Dermis microvascular lymphatic vessel endothelial cell (primary cell): Measurements from ENCODE around the gene OLFML2A. TPM values are rescaled to one million over a fixed set of nuclear protein-coding genes. Genes with fewer than 3 reads are reported as not detected.
A peak's percentile ranks its signal among the peaks of the same experiment; 100 is the strongest.
"Not testable (repeated sequence)": the region's sequence is repeated elsewhere in the genome, so short reads cannot be mapped to it uniquely, and the experiment has no call there.

Source experiments
- DNase-seq, 2 donors: peaks; one replicate each; pipeline versions ENCODE4 v3.0.0 to v3.0.0-alpha.2; 2010; ENCODE audit warnings: low read depth in 2 of 2
- total RNA-seq: library from RNA; depleted of rRNA; stranded (reverse); fragments of >200 nt; gene quantifications from 2 replicates; pipeline ENCODE4 v1.2.1, GENCODE V29; 2014

OLFML2A gene
- total RNA-seq, 1 donor from 2014 or later = 1.9 TPM

DNA sequence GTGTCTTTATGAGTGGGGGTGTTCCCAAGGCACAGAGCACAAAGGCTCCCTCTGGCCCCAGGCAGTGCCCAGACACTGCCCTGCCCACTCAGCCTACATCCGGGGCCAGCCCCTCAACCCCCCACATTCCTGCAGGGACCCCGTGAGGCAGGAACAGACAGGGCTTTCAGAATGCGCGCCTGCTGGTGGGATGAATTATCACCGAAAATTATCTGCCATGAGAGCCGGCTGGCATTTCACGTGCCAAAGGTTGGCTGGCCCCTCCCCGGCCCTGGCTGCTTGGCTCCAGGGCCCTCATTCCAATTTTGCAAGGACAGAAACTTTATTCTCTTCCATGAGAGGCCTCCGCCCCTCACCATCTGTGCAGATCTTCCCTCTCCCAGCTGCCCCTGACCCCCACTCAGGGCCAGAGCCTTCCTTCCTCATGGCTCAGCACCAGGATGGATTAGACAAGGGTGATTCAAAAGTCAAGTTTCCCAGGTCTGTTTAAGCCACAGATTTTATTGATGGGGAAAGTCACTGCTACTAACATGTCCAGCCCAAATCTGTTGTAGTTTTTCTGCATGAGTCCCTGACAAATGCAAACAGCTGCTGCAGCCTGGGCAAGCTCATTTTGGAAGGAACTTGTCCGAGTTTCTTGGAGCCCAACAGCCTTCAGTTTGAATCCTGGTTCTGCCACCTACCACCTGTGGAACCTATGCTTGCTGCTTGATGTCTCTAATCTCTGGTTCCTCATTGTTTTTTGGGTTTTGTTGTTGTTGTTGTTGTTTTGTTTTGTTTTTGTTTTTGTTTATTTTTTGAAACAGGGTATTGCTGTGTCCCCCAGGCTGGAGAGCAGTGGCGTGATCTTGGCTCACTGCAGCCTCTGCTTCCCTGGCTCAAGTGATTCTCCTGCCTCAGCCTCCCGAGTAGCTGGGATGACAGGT lies 44.0 kb downstream of the OLFML2A start:
- DNase-seq = no peak

DNA sequence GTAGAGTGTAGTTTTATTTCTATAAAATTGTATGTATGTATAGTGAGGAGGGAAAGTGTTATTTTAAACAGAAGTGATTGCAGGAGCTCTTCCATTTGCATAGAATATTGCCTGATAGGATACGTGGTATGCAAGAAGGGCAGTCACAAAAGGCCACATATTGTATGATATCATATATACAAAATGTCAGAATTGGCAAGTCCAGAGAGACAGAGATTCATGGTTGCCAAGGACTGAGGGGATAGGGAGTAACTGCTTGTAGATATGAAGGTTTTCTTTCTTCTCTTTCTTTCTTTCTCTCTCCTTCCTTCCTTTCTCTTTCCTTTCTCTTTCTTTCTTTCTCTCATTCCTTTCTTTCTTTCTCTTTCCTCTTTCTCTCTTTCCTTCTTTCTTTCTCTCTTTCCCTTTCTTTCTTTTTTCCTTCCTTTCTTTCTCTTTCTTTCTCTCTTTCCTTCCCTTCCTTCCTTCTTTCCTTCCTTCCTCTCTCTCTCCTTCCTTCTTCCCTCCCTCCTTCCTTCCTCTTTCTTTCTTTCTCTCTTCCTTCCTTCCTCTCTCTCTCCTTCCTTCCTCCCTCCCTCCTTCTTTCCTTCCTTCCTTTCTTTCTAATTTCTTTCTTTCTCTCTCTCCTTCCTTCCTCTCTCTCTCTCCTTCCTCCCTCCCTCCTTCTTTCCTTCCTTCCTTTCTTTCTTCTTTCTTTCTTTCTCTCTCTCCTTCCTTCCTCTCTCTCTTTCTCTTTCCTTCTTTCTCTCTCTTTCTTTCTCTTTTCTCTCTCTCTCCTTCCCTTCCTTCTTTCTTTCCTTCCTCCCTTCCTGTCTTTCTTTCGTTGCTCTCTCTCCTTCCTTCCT lies 51.8 kb downstream of the OLFML2A start:
- DNase-seq = no peak

- no peak for DNase-seq
Observed at GRCh38 chr9:124829334-124829669, 52.4 kb downstream of the OLFML2A start.

DNA sequence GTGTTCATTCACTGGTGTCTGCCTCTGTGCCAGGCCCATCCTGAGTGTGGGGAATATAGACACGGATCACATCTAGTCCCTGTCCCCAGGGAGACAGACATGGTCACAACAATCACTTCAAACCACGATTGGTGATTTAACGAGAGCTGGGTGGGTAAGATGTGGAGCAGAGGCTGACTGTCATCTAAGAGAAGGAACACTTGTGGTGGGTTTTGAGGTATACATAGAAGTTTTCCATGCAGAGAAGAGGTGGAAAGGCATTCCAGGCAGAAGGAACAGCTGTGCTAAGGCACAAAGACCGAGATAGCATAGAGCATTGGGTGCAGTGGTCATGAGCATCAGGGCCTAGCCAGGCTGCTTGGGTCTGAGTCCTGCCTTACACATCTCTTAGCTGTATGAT lies 53.7 kb downstream of the OLFML2A start:
- no peak for DNase-seq

DNA sequence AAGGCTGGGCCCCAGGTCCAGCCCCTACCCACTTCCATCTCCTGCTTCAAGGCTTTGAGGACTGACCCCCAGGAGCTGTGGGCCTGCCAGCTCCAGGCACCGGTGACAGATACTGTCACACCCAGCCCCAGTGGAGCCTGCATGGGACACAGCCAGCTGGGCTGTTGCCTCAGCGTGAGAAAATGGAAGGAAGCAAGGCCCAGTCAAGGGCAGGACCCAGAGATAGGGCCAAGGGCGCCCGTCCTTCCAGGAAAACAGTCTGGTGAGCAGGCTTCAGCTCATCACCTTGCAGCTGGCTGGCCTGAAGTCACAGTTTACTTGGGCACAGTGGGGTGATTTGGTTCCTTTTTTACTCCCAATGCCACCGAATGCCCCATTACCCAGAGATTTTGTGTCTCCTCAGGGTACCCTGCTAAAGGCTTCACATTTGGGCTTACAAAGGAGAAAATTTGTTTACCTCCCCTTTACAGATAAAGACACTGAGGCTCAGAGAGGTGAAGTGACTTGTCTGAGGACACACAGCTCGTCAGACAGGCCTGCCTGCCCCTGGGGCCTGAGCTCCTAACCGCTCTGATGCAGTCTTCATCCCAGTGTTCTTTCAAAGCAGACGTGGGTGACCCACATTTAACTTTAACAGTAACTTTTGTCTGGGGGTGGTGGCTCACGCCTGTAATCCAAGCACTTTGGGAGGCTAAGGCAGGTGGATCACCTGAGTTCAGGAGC lies 54.9 kb downstream of the OLFML2A start:
- no peak for DNase-seq

DNA sequence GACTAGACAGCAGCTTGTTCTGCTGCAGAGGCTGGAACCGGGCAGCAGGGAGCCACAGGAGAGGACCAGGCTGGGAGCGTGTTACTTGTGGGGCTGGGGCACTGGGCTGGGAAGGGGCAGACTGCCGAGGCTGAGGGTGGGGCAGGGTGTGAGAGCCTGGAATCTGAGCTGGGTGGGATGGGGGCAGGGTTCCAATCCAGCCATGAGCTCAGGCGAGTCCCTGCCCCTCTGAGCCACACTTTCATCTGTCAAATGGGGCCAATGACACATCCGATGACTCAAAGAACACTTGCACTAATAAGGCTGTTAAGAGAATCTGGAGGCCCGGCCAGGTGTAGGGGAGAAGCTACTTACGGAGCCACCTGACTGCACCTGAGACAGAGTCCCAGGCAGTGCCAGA lies 57.7 kb downstream of the OLFML2A start:
- DNase-seq = no peak

DNA sequence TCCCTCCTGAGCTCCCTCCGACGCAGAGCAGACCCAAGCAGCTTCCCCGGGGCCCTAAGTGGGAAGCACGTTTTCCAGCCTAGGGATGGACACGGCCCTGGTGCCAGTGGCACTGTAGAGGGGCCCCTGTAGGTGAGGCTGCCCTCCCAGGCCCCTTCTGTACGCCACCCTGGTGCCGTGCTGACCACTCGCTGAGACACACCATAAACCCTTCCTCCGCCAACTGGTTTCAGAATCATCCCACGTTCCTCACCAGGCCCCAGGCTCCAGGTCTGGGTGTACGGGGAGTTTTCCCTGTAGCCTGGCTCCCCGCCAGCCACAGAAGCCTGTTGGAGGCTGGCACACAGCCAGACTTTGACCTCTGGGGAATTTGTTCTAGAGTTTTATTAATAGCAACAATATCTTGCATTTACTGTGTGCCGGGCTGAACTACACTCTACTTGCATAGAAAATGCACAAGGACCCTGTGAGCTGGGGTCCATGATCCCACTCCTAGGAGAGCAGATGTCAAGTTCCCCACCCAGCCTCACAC lies 58.2 kb downstream of the OLFML2A start:
- DNase-seq = peak; percentile 51 to 79

DNA sequence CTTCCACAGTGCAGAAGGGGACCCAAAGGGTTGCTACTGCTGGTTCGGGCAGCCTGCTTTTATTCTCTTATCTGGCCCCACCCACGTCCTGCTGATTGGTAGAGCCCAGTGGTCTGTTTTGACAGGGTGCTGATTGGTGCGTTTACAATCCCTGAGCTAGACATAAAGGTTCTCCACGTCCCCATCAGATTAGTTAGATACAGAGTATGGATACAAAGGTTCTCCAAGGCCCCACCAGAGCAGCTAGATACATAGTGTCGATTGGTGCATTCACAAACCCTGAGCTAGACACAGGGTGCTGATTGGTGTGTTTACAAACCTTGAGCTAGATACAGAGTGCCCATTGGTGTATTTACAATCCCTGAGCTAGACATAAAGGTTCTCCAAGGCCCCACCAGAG lies 61.2 kb downstream of the OLFML2A start:
- DNase-seq = not testable (repeated sequence)

GRCh38 chr9:124838567-124839275 lies 61.8 kb downstream of the OLFML2A start:
- DNase-seq = not testable (repeated sequence)

GRCh38 chr9:124839612-124840299 lies 62.8 kb downstream of the OLFML2A start:
- peak in 1 of 2 donors; percentile 29 for DNase-seq

DNA sequence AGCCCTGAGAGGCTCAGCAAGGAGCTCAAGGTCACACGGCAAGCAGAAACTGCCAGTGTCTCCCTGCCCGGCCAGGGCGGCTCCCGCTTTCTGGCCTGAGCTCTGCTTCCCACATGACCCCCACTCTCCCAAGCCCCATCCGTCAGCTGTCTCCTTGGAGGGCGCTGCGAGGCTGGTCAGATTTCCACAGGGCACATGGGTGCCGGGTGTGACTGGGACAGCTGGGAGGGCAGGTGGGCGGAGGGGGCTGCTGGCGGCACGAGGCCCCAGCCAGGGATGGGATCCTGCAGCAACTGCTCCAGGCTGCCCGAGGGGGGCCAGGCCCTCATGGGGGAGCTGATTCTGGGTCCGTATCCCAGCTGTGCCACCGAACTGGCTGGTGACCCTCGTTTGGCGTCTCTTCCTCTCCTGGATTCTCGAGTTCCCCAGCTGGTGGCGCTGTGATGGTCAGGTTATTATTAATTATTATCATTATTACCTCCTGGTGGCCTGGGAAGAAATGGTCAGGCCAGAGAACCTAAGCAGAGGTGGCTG lies 63.4 kb downstream of the OLFML2A start:
- DNase-seq = no peak

DNA sequence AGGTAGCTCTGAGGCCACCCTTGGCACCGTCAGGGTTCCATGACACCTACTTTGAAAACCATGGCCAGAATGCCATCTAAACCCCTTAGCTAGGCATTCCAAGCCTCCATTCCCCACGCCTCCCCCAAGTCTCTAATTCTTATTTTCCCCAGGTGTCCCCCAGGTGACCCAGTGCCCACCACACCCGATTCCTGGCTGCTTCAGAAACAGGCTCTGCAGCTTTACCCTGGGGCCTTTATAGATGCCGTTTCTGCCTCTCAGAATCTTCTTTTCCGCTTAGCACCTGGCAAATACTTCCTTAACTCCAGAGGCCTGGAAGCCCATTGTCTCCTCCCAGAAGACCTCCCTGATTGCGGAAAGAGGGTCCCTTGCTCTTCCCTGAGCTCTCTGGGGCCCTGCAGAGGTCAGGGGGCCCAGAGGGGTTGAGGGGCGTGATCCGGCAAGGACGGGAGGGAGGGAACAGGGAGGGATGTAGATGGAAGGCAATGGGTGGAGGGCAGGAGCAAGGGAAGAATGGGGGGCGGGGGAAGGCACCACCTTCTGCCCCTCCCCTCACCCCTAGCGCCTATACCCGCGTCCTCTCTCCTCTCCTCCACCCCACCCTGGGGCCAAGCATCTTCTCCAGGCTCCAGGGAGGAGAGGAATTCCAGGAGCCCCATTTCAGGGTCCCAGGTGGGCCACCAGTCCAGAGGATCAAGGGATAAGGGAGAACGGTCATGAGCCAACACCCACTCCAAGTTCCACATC lies 64.3 kb downstream of the OLFML2A start:
- DNase-seq = no peak

- DNase-seq = no peak
Observed at GRCh38 chr9:124843456-124844034, 66.6 kb downstream of the OLFML2A start.

DNA sequence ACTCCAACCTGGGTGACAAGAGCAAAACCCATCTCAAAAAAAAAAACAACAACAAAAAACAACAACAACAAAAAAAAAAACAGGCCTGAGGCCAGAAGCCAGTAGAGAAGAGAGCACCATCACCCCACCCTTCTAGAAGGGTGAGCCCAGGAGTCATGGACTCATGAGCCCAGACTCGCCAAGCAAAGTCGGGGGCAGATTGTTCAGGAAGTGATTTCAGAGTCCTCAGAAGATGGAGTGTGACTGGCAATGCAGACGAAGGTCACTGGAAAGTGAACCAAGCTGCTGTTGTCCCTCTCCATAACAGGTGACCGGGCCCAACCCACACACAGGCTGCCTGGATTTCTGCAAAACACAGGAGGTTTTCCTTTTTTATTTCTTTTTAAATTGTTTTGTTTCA lies 67.4 kb downstream of the OLFML2A start:
- no peak for DNase-seq

DNA sequence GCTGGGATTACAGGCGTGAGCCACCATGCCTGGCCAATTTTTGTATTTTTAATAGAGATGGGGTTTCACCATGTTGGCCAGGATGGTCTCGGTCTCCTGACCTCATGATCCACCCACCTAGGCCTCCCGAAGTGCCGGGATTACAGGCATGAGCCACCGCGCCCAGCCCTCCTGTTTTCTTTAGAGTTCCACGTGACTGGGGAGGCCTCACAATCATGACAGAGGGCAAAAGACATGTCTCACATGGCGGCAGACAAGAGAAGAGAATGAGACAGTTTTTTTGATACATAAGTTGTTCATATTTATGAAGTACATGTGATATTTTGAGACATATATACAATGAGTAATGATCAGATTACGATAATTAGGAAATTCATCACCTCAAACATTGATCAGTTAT lies 69.5 kb downstream of the OLFML2A start:
- not testable (repeated sequence) for DNase-seq

DNA sequence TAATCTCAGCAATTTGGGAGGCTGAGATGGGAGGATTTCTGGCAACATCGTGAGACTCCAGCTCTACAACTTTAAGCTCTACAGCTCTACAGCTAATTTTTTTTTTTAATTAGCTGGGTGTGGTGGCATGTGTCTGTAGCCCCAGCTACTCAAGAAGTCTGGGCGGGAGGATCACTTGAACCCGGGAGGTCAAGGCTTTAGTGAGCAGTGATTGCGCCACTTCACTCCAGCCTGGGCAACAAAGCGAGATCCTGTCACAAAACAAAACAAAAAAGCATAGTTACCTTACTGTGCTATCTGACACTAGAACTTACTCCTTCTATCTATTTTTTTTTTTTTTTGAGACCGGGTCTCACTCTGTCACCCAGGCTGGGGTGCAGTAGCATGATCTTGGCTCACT lies 70.0 kb downstream of the OLFML2A start:
- DNase-seq = no peak

- peak in 1 of 2 donors; percentile 93 for DNase-seq
Observed at GRCh38 chr9:124849801-124850200, 72.9 kb downstream of the OLFML2A start.

DNA sequence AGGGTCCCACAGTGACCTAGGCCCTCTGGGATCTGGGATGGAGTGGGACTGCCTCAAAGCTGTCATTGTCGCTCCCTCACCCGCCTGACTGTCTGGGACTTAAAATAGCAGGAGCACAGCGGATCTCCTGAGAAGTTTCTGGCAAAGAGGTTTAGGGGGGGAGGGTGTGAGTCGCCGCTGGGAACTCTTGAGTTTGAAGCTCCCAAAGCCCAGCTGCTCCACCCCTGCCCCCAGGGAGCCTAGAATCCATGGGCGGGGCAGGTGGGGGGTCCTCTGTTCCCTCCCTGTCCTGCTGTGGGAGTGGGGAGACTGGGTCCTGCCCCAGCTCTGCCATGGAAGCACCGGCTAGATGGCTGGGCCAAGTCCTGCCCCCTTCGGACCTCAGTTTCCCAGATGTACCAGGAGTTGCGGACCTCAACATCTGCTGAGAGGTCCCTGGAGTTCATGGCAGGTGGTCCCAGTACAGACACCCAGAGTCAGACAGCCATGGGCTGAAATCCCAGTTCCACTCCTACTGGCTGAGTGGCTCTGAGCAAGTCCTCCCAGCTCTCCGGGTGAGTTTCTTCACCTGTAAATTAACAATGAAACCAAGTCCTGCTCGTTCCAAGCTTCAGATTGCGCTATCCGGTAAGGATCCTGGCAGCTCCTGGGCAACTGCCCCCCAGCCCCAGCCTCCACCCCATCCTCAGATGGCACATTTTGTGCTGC lies 75.3 kb downstream of the OLFML2A start:
- DNase-seq = no peak
